Retina (tissue), 1 donor: ENCODE measurements around the gene ASIC2.
"Not testable (repeated sequence)": the region's sequence is repeated elsewhere in the genome, so short reads cannot be mapped to it uniquely, and the experiment has no call there.

ENCODE experiments used
- DNase-seq: peaks from one replicate; pipeline ENCODE4 v3.0.0-alpha.2; 2016

Gene ASIC2

DNA sequence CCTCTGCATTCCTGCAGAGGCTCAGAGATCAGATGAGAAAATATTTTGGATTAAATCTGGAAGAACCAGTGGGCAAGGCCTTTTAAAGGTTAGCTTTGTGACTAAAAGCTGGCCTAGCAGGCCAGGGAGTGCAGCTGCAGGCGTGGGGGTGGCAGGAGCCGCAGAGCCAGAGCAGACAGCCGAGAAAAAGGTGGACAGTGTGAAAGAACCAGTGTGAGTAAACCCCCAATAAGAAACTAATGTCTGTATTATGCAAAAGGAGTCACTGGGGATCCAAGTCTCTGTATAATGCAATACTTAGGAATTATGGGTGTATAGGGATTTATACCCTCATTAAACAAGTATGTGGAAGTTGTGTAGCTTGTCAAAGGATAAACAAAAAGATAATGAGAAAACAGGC lies 322.8 kb downstream of the ASIC2 start:
- DNase-seq: no peak

DNA sequence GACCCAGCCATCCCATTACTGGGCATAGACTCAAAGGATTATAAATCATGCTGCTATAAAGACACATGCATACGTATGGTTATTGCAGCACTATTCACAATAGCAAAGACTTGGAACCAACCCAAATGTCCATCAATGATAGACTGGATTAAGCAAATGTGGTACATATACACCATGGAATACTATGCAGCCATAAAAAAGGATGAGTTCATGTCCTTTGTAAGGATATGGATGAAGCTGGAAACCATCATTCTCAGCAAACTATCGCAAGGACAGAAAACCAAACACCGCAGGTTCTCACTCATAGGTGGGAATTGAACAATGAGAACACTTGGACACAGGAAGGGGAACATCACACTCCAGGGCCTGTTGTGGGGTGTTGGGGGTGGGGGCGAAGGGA lies 323.9 kb downstream of the ASIC2 start:
- DNase-seq: not testable (repeated sequence)

DNA sequence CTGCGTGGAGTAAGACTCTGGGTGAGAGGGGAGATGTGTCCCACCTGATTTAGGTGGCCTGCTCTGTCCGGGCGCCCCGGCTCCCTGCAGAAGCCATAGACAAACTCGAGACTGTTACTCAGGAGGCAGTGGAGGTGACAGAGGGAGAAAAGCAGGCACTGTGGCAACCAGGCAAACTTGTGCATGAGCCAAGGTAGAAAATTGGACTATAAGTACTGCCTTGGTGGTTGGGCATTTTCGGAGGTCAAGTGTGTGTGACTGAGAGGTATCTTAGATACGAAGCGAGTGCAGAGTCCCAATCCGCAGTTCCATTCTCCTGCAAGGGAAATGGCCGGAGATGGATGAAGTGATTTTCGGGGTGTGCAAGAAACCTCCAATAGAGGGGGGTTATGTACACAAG lies 328.6 kb downstream of the ASIC2 start:
- no peak for DNase-seq
